ENCODE results near the gene MISP. TPM values are rescaled to one million over a fixed set of nuclear protein-coding genes. Genes with fewer than 3 reads are reported as not detected.

The MISP gene
- total and polyA plus RNA-seq, 10 of the 15 experiments (the other 5 are each of a cell fraction or from before 2014, with no cell fraction given) = not detected

- ChIA-PET POLR2A (no interaction called here), CTCF (interaction anchor here (0.6 to 1.5 kb wide), 2 partner anchors 10 to 84 kb away, joined by 4 read pairs; no protein-coding TSS in a partner anchor), SMC1A (ENCODE audit: uncharacterized antibody, unreplicated experiment) (no interaction called here), RAD21 (ENCODE audit: unreplicated experiment) (no interaction called here)
- no peak overlapping the region for H3K4me3 ChIP-seq
- no TSS peak for BruUV-seq (replicated peaks)
- H3K9ac ChIP-seq (ENCODE audit: control insufficient read depth, insufficient read depth, low read length) = no peak overlapping the region
- no peak overlapping the region for H2AFZ ChIP-seq (ENCODE audit: control insufficient read depth, low read depth, low read length)
- WGBS (ENCODE audit: insufficient coverage, insufficient replicate concordance, low lambda C conversion rate, missing lambda C conversion rate) = 68% methylated on average over 36 of the region's 36 CpGs
- H4K20me1 ChIP-seq (ENCODE audit: control insufficient read depth, insufficient read depth) = no peaks in the 10 kb centered on the region
- FAIRE-seq (no peak), DNase-seq (ENCODE audit: low read depth, low spot score) (no peak), ATAC-seq (no peak)
- intact Hi-C loops (cut with micrococcal nuclease; ENCODE audit: unreplicated experiment) (no loop called here), in situ Hi-C loops (cut with MboI) (no loop called here)
- H3K9me3 ChIP-seq (replicated peaks; ENCODE audit: control insufficient read depth, insufficient read depth, low read length) = no peaks in the 10 kb centered on the region
- no peak overlapping the region for H3K4me2 ChIP-seq (ENCODE audit: control insufficient read depth, insufficient read depth)
- H3K27ac ChIP-seq (ENCODE audit: control insufficient read depth, insufficient read depth) = no peak overlapping the region
- no peaks in the 10 kb centered on the region for H3K27me3 ChIP-seq (replicated peaks in 1 of 2; ENCODE audit: control insufficient read depth in 2 of 2, insufficient read depth in 2 of 2, low read length in 1 of 2)
- H3K79me2 ChIP-seq (ENCODE audit: control insufficient read depth, insufficient read depth, low read length) = no peaks in the 10 kb centered on the region
- H3K36me3 ChIP-seq (ENCODE audit: control insufficient read depth in 2 of 2, insufficient read depth in 2 of 2, low read length in 1 of 2) = no peaks in the 10 kb centered on the region
- no peaks in the 10 kb centered on the region for H3K4me1 ChIP-seq (ENCODE audit: control insufficient read depth, insufficient read depth, low read length)
- no peak for TF ChIP-seq SMC3 (IDR thresholded peaks at IDR 0.05; ENCODE audit: borderline replicate concordance, low read length)
- TF ChIP-seq SUPT20H (IDR thresholded peaks at IDR 0.05; ENCODE audit: borderline replicate concordance, control insufficient read depth, low read depth, low read length) = no peak
- TF ChIP-seq SIX5 (IDR thresholded peaks at IDR 0.05; ENCODE audit: low read depth, low read length, severe bottlenecking) = no peak
- no peak for TF ChIP-seq SUZ12 (IDR thresholded peaks at IDR 0.05; ENCODE audit: unreplicated experiment)
- TF ChIP-seq ZZZ3 (IDR thresholded peaks at IDR 0.05; ENCODE audit: control insufficient read depth, insufficient read length, low read depth) = no peak
- TF ChIP-seq BMI1 (IDR thresholded peaks at IDR 0.05; ENCODE audit: borderline replicate concordance) = no peak
- no peak for TF ChIP-seq FOXK2 (IDR thresholded peaks at IDR 0.05)
- no peak for TF ChIP-seq BCL3 (IDR thresholded peaks at IDR 0.05; ENCODE audit: borderline replicate concordance, insufficient read depth, low read depth, low read length, poor library complexity, severe bottlenecking)
- no peak for TF ChIP-seq CTCF (IDR thresholded peaks at IDR 0.05 in 2 of 3, conservative IDR thresholded peaks at IDR 0.05 in 1 of 3; ENCODE audit: control insufficient read depth in 2 of 3, extremely low read depth in 1 of 3, insufficient read depth in 1 of 3, low read depth in 3 of 3, low read length in 3 of 3)
- TF ChIP-seq LARP7 (IDR thresholded peaks at IDR 0.05) = no peak
- TF ChIP-seq SPI1 (IDR thresholded peaks at IDR 0.05; ENCODE audit: borderline replicate concordance, insufficient read depth, low read depth, low read length) = no peak
- TF ChIP-seq NBN (IDR thresholded peaks at IDR 0.05) = no peak
- TF ChIP-seq FOS (IDR thresholded peaks at IDR 0.05; ENCODE audit: borderline replicate concordance, extremely low read depth, insufficient read length) = no peak
- TF ChIP-seq YY1 (IDR thresholded peaks at IDR 0.05; ENCODE audit: low read depth, low read length) = no peak
- TF ChIP-seq PKNOX1 (IDR thresholded peaks at IDR 0.05) = no peak
- TF ChIP-seq MTA2 (IDR thresholded peaks at IDR 0.05; ENCODE audit: low read depth) = no peak
Measured at GRCh38 chr19:778910-779653, 28.2 kb downstream of the MISP start.

Data from GM12878 (cell line).